NCI-H1105 treated with DMSO at 0.1 percent for 48 hours (cell line): ENCODE measurements around the gene DPRX.

Source experiments
- DNase-seq: peaks from one replicate; lab custom pipeline; 2025; lab: John Stamatoyannopoulos, UW

Gene DPRX, protein sequence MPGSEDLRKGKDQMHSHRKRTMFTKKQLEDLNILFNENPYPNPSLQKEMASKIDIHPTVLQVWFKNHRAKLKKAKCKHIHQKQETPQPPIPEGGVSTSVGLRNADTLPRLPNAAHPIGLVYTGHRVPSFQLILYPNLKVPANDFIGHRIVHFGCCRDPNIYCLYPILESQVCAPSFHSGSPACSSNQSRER

DNA sequence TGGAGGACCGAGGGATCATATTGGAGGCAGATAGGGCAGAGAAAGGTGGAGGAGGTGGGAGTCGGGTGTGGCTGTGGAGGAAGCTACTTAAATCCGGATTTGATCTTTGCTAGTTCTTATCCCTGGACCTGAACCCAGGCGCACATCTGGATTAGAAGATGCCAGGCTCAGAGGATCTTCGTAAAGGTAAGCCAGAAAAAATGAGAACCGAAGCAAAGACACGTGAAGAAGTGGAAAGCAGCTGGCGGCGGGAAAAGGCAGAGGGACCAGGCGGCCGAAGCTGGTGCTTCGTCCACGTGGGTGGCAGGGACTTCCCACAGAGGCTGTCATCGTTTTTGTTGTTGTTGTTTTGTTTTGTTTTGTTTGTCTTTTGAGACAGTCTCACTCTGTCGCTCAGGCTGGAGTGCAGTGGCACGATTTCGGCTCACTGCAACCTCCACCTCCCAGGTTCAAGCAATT, at the start of gene DPRX:
TSS of gene DPRX (plus strand) at position 51 of the 459 bp plus-strand sequence. CDS start at position 159, 108 bp downstream.
- DNase-seq, result no peak

DNA sequence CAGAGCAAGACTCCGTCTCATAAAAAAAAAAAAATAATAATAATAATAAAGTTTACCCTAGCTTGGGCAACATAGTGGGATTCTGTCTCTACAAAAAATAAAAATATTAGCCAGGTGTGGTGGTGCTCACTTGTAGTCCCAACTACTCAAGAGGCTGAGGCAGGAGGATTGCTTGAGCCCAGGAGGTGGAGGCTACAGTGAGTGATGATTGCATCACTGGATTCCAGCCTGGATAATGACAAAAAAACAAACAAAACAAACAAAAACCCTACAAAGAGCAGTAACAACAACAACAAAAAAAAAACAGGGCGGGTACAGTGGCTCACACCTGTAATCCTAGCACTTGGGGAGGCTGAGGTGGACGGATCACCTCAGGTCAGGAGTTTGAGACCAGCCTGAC, 48.6 kb upstream of the DPRX start:
- DNase-seq, result no peak

DNA sequence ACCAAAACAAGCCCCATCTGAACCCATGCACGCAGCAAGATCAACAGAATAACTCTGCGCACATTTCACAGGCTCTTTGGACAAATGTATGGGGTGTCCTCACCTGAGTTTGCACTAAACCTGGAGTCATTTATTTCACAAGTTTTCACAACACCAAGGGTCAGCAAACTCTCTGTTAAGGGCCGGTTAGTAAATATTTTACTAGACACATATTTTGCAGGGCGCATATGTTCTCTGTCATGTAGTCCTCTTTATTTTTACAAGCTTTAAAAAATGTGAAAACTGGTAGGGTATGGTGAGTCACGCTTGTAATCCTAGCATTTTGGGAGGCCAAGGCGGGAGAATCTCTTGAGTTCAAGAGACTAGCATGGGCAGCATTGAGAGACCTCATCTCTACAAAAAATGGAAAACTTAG, 45.5 kb upstream of the DPRX start:
- no peak for DNase-seq

DNA sequence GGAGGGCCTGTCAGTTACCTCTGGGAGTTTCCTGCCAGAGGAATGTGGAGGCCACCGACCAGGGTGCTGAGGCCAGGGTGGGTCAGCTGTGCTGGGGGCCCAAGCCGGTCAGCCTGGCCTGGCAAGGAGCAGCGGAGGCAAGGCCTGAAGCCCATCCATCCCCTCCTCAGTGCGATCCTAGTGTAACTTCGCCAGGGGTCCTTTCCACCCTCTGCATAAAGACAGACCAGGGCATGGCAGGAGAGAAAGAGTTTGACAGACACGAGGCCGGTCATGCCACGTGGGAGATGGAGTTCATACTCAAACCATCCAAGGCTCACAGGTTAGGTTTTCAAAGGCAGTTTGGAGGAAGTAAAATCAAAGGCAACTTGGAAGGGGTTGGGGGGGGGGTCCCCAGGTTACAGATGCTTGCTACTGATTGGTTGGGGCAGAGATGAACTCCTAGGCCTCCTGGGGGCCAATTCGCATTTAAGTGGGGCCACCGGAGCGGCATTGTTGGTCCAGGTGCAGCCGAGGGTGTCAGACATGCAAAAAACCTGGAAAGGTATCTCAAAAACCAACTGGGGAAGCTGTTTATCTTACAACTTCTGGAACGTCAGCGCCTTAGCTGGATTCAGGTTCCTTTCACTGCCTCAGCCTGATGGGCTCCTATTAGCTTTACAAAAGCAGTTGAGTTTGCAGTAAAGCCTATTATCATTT, 36.8 kb upstream of the DPRX start:
- DNase-seq, result no peak

DNA sequence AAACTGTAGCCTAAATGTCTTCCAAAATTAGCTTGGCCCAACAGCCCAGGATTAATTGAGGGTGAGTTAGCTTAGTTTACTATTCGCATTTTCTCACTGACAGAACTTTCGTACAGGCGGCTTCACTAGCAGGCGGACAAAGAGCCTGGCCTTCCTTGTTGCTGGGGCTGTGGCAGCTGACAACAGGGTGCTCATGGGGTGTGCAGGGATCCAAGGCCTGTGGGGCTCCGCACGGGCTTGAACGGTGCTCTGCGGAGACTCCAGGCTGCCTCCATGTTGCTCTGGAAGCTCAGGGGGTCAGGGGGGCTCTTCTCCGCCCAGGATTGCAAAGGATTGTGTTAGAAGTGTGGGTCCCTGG, 36.3 kb upstream of the DPRX start:
- DNase-seq, result no peak

DNA sequence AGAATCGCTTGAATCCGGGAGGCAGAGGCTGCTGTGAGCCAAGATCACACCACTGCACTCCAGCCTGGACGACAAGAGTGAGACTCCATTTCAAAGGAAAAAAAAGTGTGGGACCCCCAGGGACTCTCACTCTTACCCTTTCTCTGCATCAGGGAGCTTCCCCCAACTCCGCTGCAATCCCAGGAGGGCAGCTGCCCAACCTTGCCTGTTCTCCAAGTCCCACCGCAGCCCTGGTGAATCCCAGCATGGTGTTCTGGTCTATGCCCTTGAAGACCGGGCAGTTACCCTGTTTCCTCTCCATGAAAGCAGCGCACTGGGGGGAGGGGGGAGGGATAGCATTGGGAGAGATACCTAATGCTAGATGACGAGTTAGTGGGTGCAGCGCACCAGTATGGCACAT, 35.7 kb upstream of the DPRX start:
- no peak for DNase-seq

DNA sequence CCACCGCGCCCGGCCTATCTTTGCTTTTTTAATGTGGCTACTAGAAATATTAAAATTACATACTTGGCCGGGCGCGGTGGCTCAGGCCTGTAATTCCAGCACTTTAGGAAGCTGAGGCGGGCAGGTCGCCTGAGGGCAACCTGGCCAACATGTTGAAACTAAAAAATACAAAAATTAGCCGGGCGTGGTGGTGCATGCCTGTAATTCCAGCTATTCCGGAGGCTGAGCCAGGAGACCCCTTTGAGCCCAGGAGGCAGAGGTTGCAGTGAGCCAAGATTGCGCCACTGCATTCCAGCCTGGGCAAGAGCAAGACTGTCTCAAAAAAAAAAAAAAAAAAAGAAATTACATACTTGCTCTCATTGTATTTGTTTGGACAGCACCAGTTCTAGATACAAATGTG, 34.8 kb upstream of the DPRX start:
- DNase-seq, result no peak

DNA sequence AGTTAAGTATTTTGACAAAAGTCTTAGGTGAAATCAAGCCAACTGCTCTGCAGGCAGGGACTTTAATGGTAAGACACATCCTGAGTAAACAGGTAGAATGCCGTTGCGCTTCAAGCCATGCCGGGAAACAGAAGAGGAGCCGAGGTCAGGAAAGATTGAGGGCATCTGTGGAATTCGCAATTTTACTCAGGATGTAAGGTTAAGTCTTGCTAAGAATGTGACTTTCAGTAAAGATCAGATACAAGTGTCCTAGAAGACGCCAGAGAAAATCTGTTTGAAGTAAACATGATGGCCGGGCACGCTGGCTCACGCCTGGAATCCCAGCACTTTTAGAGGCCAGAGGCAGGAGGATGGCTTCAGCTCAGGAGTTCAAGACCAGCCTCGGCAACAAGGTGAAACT, 33.4 kb upstream of the DPRX start:
- no peak for DNase-seq

DNA sequence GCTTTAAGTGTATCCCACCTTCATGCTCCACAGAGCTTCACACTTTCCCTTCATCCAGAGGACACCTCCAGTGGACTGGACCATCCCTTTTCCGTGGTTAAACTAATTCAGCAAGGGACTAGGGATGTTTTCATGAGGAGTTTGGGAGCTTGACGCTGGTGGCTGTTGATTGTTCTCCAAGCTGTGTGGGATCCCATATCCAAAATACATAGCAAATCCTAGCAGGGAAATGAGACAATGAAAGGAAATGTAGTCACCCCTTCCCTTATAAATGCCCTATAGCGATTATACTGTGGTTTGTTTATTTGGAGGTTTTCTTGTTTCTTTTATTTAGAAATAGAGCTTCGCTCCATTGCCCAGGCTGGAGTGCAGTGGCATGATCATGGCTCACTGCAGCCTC, 31.6 kb upstream of the DPRX start:
- no peak for DNase-seq

DNA sequence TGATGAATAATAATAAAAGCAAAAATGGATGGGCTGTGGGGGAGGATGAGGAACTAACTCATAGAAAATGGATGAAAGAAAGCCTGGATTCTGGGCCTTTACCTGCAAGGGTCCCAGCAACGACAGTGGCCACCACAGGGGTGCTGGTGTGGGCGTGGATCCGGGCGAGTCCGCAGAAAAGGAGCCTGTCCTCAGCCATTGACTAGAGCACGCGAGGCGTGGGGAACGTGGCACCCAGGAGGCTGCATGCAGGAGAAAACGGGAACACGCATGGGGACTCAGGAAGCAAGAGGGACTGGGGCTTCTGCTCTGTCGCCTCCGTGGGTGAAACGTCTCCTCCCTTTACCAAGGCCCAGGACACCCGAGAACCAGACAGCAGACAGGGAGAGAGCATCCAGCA, 25.8 kb upstream of the DPRX start:
- DNase-seq, result no peak

DNA sequence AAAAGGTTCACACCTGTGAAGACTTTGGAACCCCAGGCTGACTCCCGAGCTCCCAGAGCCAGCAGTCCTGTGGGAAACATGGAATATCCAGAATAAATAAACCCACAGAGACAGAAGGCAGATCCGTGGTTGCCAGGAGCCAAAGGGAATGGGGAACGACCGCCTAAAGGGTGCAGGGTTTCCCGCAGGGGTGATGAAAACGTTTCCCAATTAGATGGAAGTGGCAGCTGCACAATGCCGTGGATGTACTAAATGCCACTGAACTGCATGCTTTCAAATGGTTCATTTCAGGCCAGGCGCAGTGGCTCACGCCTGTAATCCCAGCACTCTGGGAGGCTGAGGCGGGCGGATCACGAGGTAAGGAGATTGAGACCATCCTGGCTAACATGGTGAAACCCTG, 23.4 kb upstream of the DPRX start:
- no peak for DNase-seq

DNA sequence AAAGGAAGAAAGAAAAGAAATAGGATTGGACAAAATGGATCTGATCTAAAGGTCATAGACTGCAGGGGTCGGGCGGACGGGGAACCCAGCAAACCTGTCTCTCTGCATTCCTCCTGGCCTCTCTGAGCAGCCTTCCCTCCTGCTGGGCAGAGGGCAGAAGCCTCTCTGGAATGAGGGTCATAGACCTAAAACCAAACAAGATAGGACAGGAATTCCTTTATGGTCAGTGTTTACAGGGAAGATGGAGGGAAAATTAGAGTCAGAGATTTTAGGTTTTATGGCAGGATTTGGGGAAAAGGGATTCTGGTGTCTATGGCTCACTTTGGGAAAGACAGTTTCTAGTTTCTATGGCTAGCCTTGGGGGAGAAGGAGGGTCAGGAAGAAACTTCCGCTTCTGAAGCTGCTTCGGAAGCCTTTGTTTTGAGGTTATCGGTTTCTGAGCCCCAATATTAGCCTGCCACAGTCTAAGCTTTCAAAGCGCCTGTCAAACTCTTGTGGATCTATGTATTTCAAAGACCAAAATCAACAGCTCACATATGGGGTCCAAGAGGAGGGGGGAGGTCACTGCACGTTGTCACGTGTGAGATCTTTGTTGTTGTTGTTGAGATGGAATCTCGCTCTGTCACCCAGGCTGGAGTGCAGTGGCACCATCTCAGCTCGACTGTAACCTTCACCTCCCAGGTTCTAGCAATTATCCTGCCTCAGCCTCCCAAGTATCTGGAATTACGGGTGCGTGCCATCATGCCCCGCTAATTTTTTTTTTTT, 18.9 kb upstream of the DPRX start:
- DNase-seq, result no peak

DNA sequence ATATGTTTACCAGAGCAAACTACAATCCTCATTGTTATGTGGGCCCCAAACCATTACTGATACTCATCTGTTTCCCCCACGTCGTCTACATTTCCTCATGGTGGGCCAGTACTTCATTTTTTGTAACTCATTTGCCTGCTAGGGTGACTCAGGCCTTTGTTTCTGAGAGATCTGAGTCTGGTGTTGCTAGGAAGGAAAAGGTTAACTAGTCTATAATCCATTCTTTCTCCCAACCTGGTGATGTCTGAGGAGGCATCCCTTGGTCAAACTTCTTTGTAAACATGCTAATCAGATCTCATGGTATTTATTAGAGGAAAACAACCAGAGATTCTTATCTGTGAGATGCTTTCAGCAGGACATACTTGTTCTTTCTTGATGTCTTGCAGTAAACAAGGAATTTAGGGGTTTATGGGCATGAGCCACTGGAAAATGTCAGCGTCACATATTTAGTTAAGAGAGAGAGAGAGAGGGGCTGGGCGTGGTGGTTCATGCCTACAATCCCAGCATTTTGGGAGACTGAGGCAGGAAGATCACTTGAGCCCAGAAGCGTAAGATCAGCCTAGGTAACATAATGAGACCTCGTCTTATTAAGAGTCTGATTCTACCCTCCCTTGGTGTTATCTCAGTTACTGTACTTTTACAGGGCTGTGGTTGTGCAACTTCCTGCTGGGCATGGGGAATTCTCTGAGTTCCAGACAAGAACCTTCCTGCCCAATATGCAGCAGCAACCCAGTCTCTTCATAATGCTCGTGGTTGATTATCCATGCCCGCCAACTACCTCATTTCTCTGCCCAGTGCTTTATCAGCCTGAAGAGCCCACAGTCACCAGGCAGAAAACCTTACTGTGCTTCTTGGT, 9.7 kb upstream of the DPRX start:
- no peak for DNase-seq

DNA sequence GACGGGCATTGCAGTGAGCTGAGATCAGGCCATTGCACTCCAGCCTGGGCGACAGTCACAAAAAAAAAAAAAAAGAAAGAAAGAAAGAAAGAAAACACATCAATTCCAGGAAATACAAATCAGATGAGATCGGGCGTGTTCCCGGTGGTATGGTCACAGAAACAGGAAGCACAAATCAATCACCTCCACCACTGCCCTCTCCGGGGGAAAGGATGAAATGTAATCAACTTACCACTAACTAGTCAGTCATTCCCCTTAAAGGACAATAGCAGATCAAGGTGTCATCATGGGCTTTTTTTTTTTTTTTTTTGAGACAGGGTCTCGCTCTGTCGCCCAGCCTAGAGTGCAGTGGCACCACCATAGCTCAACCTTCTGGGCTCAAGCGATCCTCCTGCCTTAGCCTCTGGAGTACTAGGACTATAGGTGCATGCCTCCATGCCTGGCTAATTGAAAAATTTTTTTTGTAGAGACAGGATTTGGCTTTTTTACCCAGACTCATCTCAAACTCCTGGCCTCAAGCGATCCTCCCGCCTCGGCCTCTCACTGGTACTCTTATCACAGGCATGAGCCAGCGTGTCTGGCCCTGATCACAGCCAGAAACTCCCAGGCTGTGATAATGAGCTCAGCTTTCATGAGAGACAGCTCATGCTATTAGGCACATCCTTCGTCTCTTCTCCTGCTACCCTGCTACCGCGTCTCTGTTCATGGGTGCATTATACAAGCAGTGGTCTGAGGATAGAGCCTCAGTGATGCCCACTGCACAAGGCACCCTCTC, 6.8 kb upstream of the DPRX start:
- DNase-seq, result no peak

DNA sequence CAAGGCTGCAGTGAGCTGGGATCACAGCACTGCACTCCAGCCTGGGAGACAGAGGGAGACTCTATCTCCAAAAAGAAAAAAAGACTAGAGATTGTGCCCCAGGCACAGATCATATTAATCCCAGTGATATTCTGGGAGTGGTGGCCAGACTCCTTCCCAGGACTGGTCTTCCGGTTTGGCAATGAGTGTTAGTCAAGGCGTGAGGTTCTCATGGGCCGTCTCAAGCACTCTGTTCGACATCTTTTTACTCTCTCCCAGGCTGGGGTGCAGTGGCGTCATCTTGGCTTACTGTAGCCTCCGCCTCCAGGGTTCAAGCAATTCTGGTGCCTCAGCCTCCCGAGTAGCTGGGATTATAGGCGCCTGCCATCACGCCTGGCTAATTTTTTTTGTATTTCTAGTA, 5.3 kb upstream of the DPRX start:
- no peak for DNase-seq

DNA sequence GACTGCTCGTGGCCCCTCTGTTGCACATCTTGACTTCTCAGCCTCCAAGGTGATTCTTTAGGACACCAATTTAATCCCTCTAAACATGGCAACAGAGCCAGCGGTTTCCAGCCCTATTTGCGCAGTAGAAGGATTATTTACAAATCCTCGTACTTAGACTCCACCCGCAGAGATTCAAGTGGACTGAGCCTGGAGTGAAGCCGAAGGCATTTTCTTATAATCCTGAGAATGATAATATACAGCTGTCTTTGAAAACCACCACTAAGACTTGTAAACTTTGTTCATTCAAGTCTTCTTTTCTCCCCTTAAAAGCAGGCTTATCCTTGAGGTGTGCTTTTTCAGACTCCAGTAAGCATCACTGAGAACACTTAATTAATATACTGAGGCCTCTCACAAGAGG, 4.8 kb upstream of the DPRX start:
- no peak for DNase-seq

DNA sequence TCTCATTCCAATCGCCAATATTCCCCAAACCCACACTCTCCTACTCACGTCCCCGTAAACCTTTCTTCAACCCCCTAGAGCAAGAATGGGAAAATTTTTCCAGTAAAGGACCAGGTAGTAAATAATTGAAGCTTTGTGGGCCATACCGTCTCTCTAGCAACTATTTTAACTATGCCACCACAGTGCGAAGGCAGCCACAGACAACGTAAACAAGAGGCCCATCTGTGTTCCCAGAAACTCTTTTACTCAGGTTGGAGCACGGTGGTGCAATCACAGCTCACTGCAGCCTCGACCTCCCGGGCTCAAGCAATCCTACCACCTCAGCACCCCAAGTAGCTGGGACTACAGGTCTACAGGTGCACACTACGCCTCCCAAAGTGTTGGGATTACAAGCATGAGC, 3.0 kb downstream of the DPRX start:
- no peak for DNase-seq

DNA sequence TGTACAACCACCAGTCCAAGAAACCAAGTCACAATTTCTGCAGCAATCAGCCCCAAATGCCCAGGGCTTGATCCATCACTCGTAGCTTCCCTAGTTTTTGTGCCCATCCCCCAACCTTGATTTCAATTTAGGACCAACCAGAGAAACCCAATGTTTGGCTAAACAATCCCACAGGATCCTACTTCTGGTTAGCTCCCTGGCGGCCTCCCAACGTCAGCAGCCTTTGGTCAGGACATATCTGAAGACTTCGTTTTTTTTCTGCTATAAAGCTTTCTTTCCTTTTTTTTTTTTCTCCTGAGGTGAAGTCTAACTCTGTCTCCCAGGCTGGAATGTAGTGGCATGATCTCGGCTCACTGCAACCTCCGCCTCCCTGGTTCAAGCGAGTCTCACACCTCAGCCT, 7.7 kb downstream of the DPRX start:
- DNase-seq, result no peak

DNA sequence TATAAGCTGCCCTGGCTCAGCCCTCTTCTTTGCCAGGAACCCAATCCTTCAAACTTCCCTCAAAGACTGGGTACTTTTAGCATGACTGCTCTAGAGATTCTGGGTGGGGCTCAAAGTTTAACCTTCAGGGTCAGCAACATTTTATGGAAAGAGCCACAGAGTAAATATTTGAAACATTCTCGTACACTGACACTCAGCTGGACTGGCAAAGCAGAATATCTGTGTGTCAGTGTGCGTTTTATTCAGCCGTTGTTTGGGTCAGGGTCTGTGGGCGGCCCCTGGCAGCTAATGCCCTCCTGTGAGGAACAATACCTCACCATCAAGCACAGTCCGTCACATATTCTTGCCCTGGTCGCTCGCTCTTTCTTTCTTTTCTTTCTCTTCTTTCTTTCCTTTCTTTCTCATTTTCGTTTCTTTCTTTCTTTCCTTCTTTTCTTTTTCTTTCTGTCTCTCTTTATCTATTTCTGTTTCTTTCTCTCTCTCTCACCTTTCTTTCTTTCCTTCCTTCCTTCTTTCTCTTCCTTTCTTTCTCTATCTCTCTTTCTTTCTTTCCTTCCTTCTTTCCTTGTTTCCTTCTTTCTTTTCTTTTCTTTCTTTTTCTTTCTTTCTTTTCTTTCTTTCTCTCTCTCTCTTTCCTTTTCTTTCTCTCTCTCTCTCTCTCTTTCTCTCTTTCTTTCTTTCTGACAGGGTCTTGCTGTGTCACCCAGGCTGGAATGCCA, 10.7 kb downstream of the DPRX start:
- no peak for DNase-seq

DNA sequence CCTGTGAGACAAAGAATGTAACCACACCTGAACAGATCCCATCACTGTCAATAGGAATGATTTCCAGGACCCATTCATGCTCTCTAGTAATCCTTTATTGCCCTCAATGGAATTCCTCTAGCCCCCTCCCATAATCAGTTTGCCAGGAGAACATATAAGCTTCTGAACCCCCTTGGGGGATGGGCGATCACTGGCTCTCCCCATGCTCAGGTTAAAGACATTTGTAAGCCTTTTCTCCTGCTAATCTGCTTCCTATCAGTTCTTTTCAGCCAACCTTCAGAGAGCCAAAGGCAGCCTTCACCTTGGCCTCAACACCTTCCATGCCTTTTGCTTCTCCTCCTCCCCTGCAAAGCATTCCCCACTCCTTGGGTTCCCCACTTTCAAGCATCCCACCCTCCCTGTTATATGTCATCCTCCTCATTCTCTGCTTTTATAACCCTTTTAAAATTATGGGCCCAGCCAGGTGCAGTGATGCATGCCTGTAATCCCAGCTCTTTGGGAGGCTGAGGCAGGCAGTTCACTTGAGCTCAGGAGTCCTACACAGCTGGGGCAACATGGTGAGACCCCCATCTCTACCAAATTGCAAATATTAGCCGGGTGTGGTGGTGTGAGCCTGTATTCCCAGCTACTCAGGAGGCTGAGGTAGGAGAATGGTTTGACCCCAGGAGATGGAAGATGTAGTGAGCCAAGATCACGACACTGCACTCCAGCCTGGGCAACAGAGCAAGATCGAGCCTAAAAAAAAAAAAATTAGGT, 12.4 kb downstream of the DPRX start:
- DNase-seq, result no peak
